A549 treated with DMSO at 1 μM for 4 hours (cell line): Measurements from ENCODE around the gene CEP44. TPM values are rescaled to one million over a fixed set of nuclear protein-coding genes. Genes with fewer than 3 reads are reported as not detected.

Source experiments
- total RNA-seq: library from RNA; stranded (reverse); fragments of 200-300 nt; extraction: Qiagen RNA extraction; gene quantifications from 5 replicates; pipeline ENCODE4 v1.2.3, GENCODE V29; 2022; ENCODE audit warnings: low read depth

The CEP44 gene, protein sequence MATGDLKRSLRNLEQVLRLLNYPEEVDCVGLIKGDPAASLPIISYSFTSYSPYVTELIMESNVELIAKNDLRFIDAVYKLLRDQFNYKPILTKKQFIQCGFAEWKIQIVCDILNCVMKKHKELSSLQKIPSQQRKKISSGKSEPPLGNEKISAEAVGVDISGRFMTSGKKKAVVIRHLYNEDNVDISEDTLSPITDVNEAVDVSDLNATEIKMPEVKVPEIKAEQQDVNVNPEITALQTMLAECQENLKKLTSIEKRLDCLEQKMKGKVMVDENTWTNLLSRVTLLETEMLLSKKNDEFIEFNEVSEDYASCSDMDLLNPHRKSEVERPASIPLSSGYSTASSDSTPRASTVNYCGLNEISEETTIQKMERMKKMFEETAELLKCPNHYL
- 5.2 to 8.2 TPM (median 7.0 TPM) in 5 replicates for total RNA-seq

DNA sequence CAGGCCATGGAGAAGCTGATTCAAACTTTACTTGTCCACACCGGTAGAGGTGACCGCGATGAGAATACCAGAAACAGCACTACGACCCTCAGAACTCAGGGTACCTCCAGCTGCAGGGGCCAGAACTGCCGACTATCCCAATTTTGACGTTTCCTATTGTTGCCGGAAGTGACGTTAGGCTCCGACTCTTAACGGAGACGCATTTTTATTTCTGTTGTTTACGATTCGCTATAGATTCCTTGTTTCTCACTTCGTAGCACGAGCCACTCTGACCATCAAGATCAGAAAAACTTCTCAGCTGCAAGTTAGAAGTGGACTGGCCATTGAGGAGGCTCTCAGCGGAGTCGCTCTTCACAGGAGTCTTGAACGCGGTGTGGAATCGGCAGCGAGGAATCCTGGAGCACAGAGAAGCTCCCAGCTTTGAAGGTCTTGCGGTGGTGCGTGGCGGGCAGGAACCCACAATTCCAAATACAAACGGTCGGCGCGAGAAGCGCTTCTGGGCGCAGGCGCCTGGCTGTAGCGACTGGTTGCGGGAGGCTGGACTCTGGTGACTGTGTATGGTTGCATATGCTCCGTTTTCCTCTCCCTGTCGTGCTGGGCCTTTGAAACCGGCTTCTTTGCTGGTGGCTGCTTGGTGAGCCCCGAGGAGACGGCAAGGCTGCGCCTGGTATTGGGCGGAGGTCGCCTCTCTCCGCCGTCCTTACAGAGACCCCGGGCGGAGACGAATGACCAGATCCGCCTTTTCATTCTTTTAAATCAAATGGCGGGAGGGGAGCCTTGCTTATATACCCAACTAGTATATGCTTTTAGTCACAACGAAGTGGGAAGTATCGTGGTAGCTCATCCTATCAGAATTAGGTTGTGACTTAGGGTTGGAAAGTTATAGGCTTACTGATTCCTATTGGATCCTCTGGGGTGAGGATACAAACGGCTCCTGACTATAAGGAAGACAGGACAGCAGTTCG lies at the start of gene CEP44, which contains the start of gene FBXO8:
TSS of gene CEP44 (plus strand) at position 405 of the 965 bp plus-strand sequence. CDS start 15,211 bp downstream, outside the sequence.
TSS of gene FBXO8 (minus strand) at position 161 of the 965 bp plus-strand sequence. CDS start 20,575 bp downstream, outside the sequence.

Other genes starting within 250 kb of the CEP44 start
- 8.5 to 11.2 TPM (median 10.6 TPM) in 5 replicates for gene FBXO8, start 244 bp upstream of the CEP44 start, total RNA-seq
- gene HPGD, start 238.6 kb downstream of the CEP44 start, total RNA-seq, result 47.4 to 52.9 TPM (median 51.7 TPM) in 5 replicates